CD4-positive, alpha-beta T cell treated with Interferon alpha-2 for 1 hour (primary cell): Measurements from ENCODE around the gene EYS.

ENCODE experiments used
- DNase-seq, 2 donors: peaks; one replicate each; pipeline ENCODE4 v3.0.0-alpha.2; 2020 to 2022

EYS gene

DNA sequence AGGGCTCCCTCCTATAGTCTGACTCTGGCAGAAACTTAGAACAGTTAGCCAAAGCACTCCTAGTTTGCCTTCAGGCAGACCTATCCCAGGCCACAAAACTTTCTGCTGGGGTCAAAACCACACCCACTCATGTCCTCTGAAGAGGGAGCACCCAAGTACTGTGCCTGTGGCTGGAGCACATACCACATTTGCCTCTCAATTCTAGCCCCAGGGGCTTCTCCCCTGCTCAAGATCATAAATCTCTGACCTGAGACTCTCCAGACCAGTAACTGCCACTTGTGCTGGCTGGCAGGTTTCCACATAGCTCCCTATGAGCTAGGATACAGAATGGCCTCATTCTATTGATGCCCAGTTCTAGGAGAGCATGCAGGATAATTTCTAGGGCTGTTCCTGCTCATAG, 781.0 kb downstream of the EYS start:
- DNase-seq: no peak

DNA sequence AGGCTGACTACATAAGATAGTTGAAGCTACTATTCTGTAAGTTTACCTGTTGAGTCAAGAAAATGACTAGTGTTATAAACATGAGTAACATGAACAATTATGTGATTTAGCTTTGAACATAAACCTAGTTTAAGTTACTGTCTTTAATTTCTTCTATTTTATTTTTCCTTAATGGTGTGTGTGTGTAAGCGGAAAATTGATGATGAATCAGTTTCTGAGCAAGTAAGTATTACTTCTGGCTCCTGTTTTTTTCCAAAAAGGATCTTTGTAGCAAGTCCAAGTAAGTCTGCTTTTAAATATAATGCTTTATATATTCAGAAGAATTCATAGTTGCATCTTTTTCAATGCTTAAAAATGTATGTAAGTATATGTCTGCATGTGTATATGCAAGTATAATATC, 786.8 kb downstream of the EYS start:
- DNase-seq: no peak

DNA sequence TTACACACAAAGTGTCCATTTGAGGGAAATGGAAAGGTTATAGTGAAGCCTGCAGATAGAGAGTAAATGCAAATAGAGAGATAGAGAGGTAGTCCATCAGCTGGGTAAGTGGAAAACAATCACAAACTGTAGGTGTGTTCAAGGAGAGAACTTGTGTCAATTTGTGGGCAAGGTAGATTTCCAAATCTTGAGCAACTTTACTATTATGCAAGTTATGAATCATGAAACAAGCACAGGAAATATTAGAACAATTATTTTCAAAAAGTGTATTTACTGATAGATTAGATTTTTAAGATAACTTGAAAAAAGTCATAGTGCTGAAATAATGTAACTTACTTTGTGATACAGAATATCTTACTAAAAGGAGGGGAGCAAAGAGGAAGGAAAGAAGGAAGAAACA, 792.9 kb downstream of the EYS start:
- no peak for DNase-seq

DNA sequence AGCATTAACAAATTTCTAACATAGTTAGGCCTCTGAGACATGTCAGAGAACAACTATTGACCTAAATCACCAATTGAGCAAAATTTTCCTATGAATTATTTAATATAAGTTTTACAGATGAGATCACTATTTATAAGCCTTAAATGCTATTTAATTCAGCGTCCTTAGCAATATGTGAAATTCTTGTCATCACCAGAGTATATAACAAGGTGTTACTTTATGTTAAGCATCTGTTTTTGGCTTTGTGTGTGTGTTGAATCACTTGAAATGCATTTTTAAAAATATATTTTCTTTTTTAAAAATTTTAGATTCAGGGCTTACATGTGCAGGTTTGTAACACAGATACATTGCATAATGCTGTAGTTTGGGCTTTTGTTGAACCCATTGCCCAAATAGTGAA, 794.1 kb downstream of the EYS start:
- no peak for DNase-seq

DNA sequence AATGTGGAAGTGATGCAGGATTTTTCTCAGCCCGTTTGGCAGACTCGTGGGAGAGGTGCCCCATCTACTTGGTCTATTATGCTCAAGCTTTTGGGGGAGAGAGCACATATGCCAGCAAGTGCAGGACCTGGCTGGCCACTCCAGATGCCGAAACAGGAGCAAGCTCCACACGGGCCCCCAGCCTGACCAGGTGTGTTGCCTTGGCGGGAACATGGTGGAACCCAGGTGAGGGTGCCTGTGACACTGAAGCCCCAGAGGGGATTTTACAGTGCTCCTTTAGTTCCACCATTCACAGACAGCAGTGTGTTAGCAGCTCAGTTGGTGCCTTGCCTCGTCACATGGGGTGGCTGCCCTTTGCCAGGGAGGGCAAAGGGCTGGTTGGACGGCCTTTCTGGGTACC, 798.9 kb downstream of the EYS start:
- DNase-seq: no peak

DNA sequence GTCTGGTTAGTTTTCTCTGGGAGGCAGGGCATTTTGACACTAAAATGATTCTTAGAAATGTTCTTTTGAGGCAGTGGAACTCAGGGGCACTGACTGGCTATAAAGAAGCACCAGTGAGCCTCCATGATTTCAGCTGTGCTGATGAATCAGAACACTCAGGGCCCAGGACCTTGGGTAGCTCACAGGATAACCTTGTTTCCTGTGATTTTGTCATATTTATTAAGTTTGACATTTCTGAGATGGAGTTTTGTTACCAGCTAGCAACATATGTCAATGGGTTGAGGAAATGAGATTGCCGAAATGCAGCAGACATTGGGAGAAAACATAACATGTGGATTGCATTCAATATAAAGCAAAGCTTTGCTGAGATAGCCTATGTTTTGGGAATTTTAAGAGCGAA, 802.4 kb downstream of the EYS start:
- DNase-seq: no peak

DNA sequence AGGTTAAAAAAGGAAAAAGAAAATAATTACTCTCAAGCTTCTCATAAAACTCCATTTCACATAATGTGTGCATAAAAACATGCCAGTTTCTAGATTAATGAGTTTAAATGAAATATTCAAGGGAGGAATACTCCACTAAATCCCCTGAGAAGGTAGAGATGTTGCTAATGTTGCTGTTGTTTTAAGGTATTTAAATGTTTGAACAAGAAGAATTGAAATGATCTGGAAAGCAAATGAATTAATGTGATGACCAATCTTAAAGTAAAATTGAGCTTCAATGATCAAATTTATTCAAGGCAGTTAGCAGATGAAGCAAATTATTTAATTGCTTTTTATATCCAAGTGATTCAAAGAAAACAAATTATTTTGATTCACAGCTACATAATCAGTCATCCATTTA, 804.4 kb downstream of the EYS start:
- DNase-seq: no peak

DNA sequence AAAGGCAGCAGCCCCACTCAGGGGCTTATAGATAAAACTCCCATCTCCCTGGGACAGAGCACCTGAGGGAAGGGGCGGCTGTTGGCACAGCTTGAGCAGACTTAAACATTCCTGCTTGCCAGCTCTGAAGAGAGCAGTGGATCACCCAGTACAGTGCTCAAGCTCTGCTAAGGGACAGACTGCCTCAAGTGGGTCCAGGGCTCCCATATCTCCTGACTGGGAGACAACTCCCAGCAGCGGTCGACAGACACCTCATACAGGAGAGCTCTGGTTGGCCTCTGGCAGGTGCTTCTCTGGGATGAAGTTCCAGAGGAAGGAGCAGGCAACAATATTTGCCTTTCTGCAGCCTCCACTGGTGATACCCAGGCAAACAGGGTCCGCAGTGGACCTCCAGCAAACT, 810.1 kb downstream of the EYS start:
- DNase-seq: no peak

DNA sequence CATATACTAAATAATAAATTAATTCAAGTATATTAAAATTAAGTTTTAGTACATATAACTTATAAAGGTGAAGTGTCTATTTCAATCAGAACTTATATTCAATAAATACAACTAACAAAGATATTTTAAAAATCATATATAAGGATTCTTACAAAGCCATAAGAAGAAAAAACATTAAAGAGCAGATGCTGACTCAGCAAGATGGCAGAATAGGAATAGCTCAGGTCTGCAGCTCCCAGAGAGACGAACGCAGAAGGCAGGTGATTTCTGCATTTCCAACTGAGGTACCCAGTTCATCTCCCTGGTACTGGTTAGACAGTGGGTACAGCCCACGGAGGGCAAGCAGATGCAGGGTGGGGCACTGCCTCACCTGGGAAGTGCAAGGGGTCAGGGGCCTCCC, 811.1 kb downstream of the EYS start:
- no peak for DNase-seq

DNA sequence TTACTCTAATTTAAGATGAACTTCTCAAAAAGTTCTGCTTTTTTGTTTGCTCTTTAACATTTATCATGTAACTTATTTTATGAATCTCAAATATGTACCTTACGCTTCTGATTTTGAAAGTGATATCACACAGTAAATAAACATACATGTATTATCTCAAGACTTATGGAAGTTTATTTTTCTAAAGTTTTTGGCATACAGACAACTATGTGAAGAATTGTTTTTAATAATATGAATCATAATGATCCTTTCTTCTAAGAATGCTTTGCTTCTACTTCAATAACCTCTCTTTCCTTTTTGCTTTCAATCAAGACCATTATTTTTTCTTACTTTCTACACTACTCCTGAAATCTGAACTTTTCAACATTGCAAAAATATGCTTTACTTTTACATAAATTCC, 816.4 kb downstream of the EYS start:
- no peak for DNase-seq

DNA sequence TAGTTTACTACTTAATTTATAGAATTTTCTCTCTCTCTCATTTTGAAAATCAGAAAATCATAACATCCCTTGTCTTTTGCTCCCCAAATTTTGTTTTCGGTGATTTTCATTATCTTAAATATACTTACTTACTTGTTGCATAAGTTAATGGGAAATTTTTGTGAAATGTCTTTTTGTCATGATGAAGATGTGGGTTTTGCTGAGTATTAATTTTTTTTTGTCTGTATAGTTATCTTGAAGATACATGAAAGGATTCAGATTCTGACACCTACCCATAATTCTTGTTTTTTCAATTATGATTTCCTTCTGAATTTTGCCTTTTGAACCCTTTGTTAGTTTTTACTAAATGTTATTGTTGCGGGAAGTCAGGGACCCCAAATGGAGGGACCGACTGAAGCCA, 817.9 kb downstream of the EYS start:
- no peak for DNase-seq

DNA sequence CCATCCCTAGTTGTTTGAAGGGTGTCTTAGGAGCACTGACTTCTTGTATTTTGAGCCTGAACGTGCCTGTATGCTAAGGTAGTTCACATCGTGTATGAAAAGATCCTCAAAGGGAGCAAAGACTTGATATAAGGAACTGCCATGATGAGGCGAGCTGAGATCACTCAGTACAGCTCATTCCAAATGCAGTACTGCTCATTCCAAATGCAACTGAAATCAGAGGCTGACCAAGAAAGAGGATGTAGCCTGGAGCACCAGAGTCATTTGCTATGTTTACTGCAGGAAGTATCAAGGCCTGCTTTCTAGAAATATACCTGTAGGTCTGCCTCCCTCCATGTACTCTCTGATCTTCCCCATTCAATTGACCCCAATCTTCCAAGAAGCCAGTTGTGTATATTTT, 832.2 kb downstream of the EYS start:
- DNase-seq: no peak

DNA sequence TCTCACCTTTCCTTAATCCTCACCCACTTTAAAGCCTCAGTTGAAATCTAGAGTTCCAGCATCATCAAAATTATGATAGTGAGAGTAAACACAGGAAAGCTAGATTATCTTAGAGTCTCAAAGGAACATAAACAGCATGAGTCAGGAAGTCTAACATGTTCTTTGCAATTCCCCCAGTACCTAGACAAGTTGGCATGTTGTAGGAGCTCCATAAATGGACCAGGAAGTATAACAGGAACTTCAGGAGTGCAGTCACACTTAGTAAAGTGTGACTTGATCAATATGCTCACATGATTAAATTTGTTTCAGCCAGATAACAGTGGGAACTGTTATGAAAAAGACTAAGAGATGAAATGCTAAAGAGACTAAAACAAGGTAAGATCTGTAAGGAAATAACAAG, 834.4 kb downstream of the EYS start:
- DNase-seq: no peak

DNA sequence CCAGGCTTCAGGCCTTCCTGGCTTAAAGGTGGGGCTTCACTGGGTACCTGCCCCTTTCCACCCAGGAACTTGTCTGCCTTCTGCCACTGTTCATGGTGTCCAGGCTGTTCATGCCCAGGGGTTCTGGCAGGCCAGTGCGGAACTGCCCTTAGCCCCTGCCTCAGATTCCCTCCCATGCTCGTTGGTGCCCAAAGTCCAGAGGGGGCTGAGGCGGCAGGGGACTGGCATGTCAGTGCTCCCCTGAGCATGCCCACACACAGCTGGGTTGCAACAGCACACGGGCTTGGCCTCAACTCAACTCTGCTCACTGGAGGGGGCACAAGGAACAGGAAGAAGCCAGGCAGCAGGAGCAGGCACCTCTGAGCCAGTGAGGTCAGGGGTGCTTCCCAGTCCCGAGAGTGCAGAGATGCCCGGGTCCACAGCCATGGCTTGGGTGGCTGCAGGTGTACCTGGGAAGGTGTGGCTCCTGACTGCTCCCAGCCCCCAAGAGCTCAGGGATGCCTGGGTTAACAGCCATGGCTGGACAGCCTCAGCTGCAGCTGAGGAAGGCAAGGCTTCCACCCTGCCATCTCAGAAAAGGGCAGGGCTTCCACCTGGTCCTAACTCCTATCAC, 845.9 kb downstream of the EYS start:
- no peak for DNase-seq

DNA sequence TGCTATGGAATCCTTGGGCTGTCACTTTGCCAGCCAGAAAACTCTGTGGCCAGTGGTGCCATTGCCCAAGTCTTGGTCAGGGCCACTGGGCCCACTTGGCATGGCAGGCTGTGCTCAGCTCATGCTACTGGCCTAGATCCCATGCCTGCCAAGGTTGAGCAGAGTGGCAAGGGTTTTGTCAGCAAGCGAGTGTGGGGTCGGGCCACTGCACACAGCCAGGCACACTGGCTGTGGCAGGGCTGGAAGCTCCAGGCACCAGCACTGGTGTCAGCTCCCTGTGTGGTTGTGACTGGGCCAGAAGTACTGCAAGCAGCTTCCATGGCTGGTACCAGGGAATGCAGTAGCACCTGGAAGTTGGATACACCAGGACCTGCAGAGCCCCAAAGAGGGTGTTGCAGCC, 846.8 kb downstream of the EYS start:
- no peak for DNase-seq

DNA sequence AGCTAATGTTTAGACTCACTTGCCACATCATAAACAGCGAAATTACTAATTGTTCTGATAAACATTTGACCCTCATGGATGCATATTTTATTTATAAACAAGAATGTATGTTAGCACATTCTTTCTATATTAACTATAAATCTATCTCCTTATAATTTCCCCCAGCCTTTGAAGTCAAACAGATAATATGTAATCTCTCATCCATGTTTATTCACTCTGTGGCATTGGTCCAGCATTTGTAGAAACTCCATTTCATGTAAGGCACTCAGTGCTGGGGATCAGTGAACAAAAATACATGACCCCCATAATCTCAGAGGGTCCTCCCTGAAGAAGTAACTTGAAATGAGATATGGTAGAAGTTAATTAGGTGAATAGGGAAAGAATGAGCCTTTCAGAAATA, 856.9 kb downstream of the EYS start:
- DNase-seq: no peak

DNA sequence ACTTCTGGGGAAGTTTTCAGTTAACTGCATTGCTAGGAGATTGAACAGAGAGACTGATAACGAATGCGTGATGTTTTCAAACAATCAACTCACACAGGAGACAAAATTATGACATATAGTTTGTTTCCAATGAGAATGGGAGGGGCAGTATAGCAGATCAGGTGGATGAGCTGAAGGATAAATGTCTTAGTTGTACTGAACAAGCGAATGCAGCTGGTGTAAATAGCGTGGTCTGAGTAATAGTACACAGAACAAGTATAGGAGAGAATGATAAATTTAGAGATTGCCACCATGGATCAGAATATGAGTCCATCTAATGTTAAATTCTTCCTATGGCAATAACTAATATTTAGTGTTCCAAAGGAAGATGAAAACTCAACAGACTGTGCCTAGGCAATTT, 858.6 kb downstream of the EYS start:
- DNase-seq: no peak

DNA sequence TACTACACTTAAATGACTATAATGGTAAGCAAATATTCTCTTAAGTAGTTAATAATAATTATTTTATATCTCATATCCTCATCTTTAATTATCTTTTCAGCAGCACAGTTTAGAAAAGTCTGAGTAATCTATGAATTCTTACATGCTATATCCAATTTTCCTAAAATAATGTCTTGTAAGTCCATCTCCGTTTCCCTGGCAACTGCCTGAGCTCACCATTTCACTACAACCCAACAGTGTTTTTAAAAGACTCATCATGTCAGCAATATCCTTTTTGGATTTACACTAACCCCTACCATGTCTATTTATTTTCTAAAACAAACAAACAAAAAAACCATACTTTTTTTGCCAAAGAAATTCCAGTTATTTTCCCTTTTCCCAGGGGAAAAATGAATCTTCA, 859.6 kb downstream of the EYS start:
- DNase-seq: no peak

DNA sequence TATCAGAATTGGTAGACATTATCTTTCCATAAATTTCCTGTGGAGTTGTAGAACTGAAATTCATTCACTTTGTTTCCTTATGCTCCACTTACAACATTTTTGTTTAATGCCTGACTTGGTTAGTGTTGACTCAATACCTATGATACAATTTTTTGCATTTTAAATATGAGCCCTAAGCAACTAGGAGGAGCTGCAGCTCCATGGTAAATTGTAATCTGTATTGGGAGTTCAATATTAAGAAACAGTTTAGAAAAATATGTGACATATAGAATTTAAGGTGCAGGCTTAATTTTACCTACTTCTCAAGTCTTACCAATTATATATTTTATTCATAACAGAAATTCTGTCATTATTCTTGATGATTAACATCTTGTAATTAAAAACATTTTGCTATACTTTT, 868.3 kb downstream of the EYS start:
- DNase-seq: no peak

DNA sequence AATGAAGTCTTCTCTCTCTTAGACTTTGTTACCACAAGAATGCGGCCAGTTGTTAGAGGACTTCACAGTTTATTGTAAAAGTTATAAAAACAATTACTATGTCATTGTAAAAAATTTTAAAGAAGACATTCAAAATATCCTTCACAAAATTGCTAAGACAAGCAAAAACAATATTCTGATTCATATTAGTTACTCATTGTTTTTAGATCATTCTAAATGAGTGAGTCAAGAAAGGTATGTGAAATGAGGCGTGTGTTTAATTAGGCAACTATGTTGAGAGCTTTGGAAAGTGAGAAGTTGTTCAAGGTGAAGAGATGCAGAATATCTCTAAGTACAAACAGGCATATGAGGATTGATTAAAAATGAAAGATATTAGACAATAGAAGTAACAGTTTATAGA, 875.3 kb downstream of the EYS start:
- no peak for DNase-seq

DNA sequence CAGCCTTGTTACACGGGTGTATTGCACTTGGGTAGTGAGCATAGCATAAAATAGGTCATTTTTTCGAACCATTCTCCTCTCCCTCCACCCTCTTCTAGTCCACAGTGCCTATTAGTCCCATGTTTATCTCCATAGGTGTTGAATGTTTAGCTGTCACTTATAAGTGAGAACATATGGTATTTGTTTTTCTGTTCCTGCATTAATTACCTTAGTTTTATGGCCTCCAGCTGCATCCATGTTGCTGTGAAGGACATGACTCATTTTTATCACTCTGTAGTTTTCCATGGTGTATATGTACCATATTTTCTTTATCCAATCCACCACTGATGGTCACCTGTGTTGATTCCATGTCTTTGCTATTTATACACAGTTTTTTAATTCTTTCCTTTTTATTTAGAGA, 889.5 kb downstream of the EYS start:
- no peak for DNase-seq

DNA sequence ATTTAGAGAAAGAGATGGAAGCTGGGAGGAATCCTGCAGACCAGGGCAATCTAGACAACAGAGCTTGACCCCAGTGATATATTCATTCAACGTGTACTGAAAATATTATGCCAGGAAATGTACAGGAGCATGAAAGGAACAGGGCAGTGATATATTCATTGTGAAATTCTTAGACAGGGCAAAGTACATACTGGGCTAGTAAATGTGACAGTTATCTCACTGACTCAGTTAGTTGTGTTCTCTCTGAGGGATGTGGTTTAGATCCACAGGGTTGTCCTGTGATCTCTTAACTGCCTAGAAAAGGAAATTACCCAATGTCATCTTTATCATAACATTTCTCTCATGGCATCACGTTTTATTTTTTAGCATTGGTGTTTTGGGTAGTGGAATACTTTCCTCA, 891.3 kb downstream of the EYS start:
- DNase-seq: no peak

DNA sequence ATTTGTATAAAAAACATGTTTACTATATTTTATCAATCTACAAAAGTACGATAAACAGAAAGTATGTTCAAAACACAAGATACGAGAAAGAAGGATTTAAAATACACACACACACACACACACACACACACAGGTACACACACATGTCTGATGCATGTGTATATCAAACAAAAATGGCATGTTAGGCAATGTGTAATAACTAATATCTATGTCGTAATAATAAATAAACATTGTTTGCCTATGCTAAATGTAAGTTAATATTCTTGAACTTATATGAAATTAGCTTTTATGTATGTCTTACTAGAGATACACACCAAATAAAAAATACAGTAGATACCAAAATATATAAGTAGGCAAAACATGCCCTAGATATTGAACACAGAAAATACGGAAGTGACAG, 894.9 kb downstream of the EYS start:
- no peak for DNase-seq

DNA sequence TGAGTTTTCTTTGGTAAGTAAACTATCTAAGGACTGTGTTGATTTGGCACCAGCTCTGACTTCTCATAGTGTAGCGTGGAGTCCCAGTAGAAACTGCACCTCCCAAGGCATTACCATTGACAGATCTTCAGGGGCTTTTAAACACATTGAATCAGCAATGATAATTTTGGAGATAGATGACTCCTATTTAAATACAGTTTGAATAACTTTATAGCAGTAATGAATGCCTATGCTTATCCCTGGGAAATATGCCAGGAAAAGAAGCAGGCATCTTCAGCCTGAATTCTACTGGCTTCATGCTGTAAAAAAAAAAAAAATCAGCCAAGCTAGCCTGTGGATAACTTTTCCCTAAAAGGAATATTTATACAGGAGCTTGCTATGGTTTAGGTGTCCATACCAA, 895.9 kb downstream of the EYS start:
- DNase-seq: no peak

DNA sequence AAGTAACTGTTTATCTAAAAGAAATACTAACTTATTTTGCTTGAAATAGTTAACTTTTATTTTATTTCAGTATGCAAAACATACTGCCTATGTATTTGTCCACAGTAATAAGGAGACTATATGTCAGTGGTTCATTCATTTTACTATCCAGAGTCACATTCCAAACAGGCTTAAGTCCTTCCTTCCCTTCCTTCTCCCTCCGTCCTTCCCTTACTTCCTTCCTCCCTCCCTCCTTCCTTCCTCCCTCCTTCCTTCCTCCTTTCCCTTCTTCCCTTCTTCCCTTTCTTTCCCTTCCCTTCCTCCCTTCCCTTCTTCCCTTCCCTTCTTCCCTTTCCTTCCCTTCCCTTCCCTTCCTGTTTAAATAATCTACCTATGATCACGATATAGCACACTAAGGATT, 899.2 kb downstream of the EYS start:
- DNase-seq: no peak
